B cell (primary cell): Measurements from ENCODE around the gene FES. TPM values are rescaled to one million over a fixed set of nuclear protein-coding genes. Genes with fewer than 3 reads are reported as not detected.

Experiments used
- ATAC-seq: fragments of 200-7000 bp; cut with Tn5 transposase; one replicate; pipeline ENCODE4 v1.10.0; 2021; ENCODE audit warnings: low read depth, mild to moderate bottlenecking, moderate number of reproducible peaks, moderate library complexity
- CTCF ChIA-PET: fragments of 350-600 bp; sonication (Branson Sonifier 250); formaldehyde crosslinking; loops from one replicate; lab custom pipeline; 2021; ENCODE audit warnings: antibody characterized with exemption, inconsistent platforms; lab: Charles Lee
- POLR2A ChIA-PET: fragments of 350-600 bp; sonication (Branson Sonifier 250); formaldehyde crosslinking; loops from one replicate; lab custom pipeline; 2021; ENCODE audit warnings: antibody characterized with exemption; lab: Charles Lee
- DNase-seq: peaks from one replicate; pipeline ENCODE4 v3.0.0; 2013
- H2AFZ ChIP-seq: 2 replicates; pipeline ENCODE4 v1.6.1; 2012; ENCODE audit warnings: mild to moderate bottlenecking, low read depth, low read length; ENCODE audit not compliant: insufficient read depth, poor library complexity, severe bottlenecking
- H3K27ac ChIP-seq, 2 donors: 1 replicate in 1 of 2; 2 replicates in 1 of 2; pipeline ENCODE4 v1.5.1; 2012 to 2013; ENCODE audit warnings: low read length in 2 of 2, mild to moderate bottlenecking in 2 of 2, moderate library complexity in 1 of 2
- H3K27me3 ChIP-seq, 4 experiments: fragments of 200-600 bp in 1 of 4; sonication (generic) in 1 of 4; replicated peaks in 1 of 4; 1 replicate in 2 of 4; 2 replicates in 2 of 4; pipeline versions ENCODE4 v1.6.1 to v1.7.0; 2013 to 2016; ENCODE audit warnings: low read length in 3 of 4, mild to moderate bottlenecking in 2 of 4, mixed read lengths in 1 of 4, moderate library complexity in 1 of 4; ENCODE audit not compliant: insufficient read depth in 4 of 4, control insufficient read depth in 3 of 4; ENCODE audit errors: control extremely low read depth in 1 of 4
- H3K36me3 ChIP-seq, 2 experiments: replicated peaks in 1 of 2; 1 replicate in 1 of 2; 2 replicates in 1 of 2; pipeline versions ENCODE4 v1.6.1 to v1.7.1; 2013; ENCODE audit warnings: low read length in 1 of 2; ENCODE audit not compliant: insufficient read depth in 2 of 2, control insufficient read depth in 1 of 2; ENCODE audit errors: control extremely low read depth in 1 of 2, extremely low read depth in 1 of 2
- H3K4me1 ChIP-seq, 2 donors: fragments of 200-600 bp in 1 of 2; sonication (generic) in 1 of 2; 1 replicate in 1 of 2; 2 replicates in 1 of 2; pipeline versions ENCODE4 v1.5.1 to v1.6.1; 2013 to 2017; ENCODE audit warnings: low read length in 2 of 2; ENCODE audit not compliant: control insufficient read depth in 2 of 2, insufficient read depth in 2 of 2
- H3K4me2 ChIP-seq: replicated peaks from 2 replicates; pipeline ENCODE3; 2012; ENCODE audit warnings: mild to moderate bottlenecking, low read depth, low read length; ENCODE audit not compliant: poor library complexity, severe bottlenecking
- H3K4me3 ChIP-seq, 5 experiments: fragments of 200-600 bp in 1 of 5; sonication (generic) in 1 of 5; 1 replicate in 3 of 5; 2 replicates in 2 of 5; pipeline versions ENCODE4 v1.5.1 to v1.7.0; 2011 to 2016; ENCODE audit warnings: low read length in 4 of 5, mild to moderate bottlenecking in 4 of 5, low read depth in 2 of 5, control low read depth in 1 of 5, moderate library complexity in 1 of 5; ENCODE audit not compliant: insufficient read depth in 1 of 5; ENCODE audit errors: control extremely low read depth in 1 of 5, extremely low read depth in 1 of 5
- H3K79me2 ChIP-seq: fragments of 200-600 bp; sonication (generic); one replicate; pipeline ENCODE4 v1.6.0; 2016; ENCODE audit warnings: low read length; ENCODE audit not compliant: control insufficient read depth, insufficient read depth
- H3K9ac ChIP-seq: fragments of 200-600 bp; sonication (generic); 2 replicates; pipeline ENCODE4 v1.6.1; 2017; ENCODE audit warnings: mild to moderate bottlenecking, low read length, moderate library complexity
- H3K9me3 ChIP-seq, 3 donors: one replicate each; pipeline versions ENCODE4 v1.6.1 to v1.7.1; 2013; ENCODE audit warnings: low read length in 2 of 3; ENCODE audit not compliant: control insufficient read depth in 2 of 3, insufficient read depth in 1 of 3; ENCODE audit errors: control extremely low read depth in 1 of 3
- H4K20me1 ChIP-seq: 2 replicates; pipeline ENCODE4 v1.6.0; 2012; ENCODE audit warnings: mild to moderate bottlenecking, low read length; ENCODE audit not compliant: insufficient read depth, control insufficient read depth, poor library complexity, severe bottlenecking
- H3K27ac Mint-ChIP-seq: one replicate; pipeline ENCODE4 v1.8.0; 2021; ENCODE audit warnings: mixed read lengths
- H3K27me3 Mint-ChIP-seq: one replicate; pipeline ENCODE4 v1.8.0; 2021; ENCODE audit warnings: mixed read lengths
- H3K4me1 Mint-ChIP-seq: one replicate; pipeline ENCODE4 v1.8.0; 2021; ENCODE audit warnings: mixed read lengths
- H3K4me3 Mint-ChIP-seq: one replicate; pipeline ENCODE4 v1.8.0; 2021; ENCODE audit warnings: mixed read lengths
- H3K9me3 Mint-ChIP-seq: one replicate; pipeline ENCODE4 v1.8.0; 2022; ENCODE audit warnings: mixed read lengths; ENCODE audit not compliant: insufficient read depth
- EZH2 ChIP-seq: IDR thresholded peaks from 2 replicates; pipeline ENCODE4 v1.6.1; 2012; ENCODE audit warnings: borderline replicate concordance, low read depth, mild to moderate bottlenecking, moderate library complexity, low read length; ENCODE audit not compliant: insufficient read depth, poor library complexity, severe bottlenecking
- WGBS: methylation state at CpG from one replicate; pipeline ENCODE4 v1.1.5; 2013; ENCODE audit warnings: missing lambda C conversion rate; ENCODE audit not compliant: insufficient coverage; 5-methylcytosine and 5-hydroxymethylcytosine counted together
- intact Hi-C: fragments of 100-400 bp; cut with micrococcal nuclease; formaldehyde crosslinking; loops from one replicate; pipeline ENCODE4 v1.10.0; 2022
- polyA plus RNA-seq: library from polyadenylated mRNA; depleted of rRNA; stranded (reverse); fragments of >200 nt; gene quantifications from 2 replicates; pipeline ENCODE4 v1.2.3, GENCODE V29; 2012
- total RNA-seq, 2 donors: library from RNA; stranded (reverse); fragments of 120-200 nt in 1 of 2; gene quantifications; 1 replicate in 1 of 2; 2 replicates in 1 of 2; pipeline versions ENCODE4 v1.2.3 to v1.2.4, GENCODE V29; 2013 to 2022
- TF ChIP-seq, protein P1 (sequence below): fragments of 200-600 bp; IDR thresholded peaks from one replicate; pipeline ENCODE4 v1.8.0; 2022; ENCODE audit warnings: antibody characterized with exemption, mild to moderate bottlenecking

The FES gene
- total and polyA plus RNA-seq, 2 donors (not counting 1 experiment from before 2014, with no cell fraction given), result 23.9 to 31.4 TPM

DNA sequence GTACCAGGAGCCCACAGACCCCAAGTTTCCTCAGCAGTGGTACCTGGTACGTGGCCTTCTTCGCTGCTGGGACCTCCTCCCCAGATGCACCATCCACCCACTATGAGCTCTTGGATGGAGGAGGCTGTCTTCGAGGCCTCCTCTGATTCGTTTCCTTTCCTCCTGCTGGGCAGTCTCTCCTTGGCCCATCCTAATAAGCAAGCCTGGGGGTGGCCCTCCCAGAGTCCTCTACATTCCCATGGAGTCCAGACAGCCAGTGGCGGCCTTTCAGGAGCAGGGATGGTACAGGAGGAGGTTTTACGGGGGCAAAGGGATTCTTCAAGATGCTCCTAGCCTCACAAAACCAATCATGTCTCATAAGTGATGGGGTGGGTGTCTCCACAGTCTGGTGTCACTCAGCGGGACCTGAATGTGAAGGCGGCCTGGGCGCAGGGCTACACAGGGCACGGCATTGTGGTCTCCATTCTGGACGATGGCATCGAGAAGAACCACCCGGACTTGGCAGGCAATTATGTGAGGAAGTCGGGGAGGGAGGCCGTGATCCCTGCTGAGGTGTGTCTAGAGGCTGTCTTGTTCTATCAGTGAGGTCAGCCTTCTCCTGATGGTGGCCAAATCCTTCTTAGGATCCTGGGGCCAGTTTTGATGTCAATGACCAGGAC, 7.7 kb upstream of the FES start:
- Histone ChIP-seq H2AFZ (no peak overlapping the region), H3K4me2 (no peak overlapping the region), H3K27ac (no peak overlapping the region), H3K27me3 (no peaks in the 10 kb centered on the region), H3K79me2 (peaks cover 35% of the 10 kb centered on the region), H4K20me1 (peaks cover 47% of the 10 kb centered on the region), H3K4me3 (no peak overlapping the region), H3K36me3 (peaks cover 0 to 57% of the 10 kb centered on the region in 2 experiments), H3K9me3 (no peaks in the 10 kb centered on the region), H3K4me1 (peaks cover 11 to 18% of the 10 kb centered on the region in 2 donors), H3K9ac (no peak overlapping the region)
- Mint-ChIP-seq H3K27ac (peak overlapping the region; percentile 37), H3K4me1 (peaks cover 18% of the 10 kb centered on the region), H3K27me3 (no peaks in the 10 kb centered on the region), H3K9me3 (no peaks in the 10 kb centered on the region), H3K4me3 (no peak overlapping the region)
- ATAC-seq, result no peak
- ChIA-PET POLR2A (no interaction called here), CTCF (no interaction called here)
- TF ChIP-seq, protein P1, sequence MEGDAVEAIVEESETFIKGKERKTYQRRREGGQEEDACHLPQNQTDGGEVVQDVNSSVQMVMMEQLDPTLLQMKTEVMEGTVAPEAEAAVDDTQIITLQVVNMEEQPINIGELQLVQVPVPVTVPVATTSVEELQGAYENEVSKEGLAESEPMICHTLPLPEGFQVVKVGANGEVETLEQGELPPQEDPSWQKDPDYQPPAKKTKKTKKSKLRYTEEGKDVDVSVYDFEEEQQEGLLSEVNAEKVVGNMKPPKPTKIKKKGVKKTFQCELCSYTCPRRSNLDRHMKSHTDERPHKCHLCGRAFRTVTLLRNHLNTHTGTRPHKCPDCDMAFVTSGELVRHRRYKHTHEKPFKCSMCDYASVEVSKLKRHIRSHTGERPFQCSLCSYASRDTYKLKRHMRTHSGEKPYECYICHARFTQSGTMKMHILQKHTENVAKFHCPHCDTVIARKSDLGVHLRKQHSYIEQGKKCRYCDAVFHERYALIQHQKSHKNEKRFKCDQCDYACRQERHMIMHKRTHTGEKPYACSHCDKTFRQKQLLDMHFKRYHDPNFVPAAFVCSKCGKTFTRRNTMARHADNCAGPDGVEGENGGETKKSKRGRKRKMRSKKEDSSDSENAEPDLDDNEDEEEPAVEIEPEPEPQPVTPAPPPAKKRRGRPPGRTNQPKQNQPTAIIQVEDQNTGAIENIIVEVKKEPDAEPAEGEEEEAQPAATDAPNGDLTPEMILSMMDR, result no peak
- TF ChIP-seq EZH2, result no peak
- intact Hi-C loops, result no loop called here
- no peak for DNase-seq
- WGBS, result 100% methylated on average over 10 of the region's 15 CpGs

GRCh38 chr15:90877315-90877714, 7.0 kb upstream of the FES start:
- no peak for DNase-seq
- no peak overlapping the region for H3K27ac Mint-ChIP-seq

More at GRCh38 chr15:90877315-90877714, 7.0 kb upstream of the FES start:
- Histone ChIP-seq H3K4me3 (no peak overlapping the region), H3K79me2 (peaks cover 31% of the 10 kb centered on the region), H3K9me3 (no peaks in the 10 kb centered on the region), H4K20me1 (peaks cover 44% of the 10 kb centered on the region), H3K27ac (no peak overlapping the region), H3K27me3 (no peaks in the 10 kb centered on the region), H3K4me2 (no peak overlapping the region), H3K4me1 (peaks cover 9 to 15% of the 10 kb centered on the region in 2 donors), H2AFZ (no peak overlapping the region), H3K9ac (no peak overlapping the region), H3K36me3 (peaks cover 0 to 57% of the 10 kb centered on the region in 2 experiments)
- WGBS, result 97% methylated on average over 14 of the region's 14 CpGs
- CTCF ChIA-PET, result no interaction called here
- H3K27me3 Mint-ChIP-seq, result no peaks in the 10 kb centered on the region
- H3K4me3 Mint-ChIP-seq, result no peak overlapping the region
- no peak for TF ChIP-seq EZH2
- TF ChIP-seq, protein P1, result no peak
- H3K4me1 Mint-ChIP-seq, result peaks cover 16% of the 10 kb centered on the region
- POLR2A ChIA-PET, result no interaction called here
- no peak for ATAC-seq
- no peaks in the 10 kb centered on the region for H3K9me3 Mint-ChIP-seq
- intact Hi-C loops, result no loop called here
